Measurements from ENCODE around the gene WDR73.

The WDR73 gene

DNA sequence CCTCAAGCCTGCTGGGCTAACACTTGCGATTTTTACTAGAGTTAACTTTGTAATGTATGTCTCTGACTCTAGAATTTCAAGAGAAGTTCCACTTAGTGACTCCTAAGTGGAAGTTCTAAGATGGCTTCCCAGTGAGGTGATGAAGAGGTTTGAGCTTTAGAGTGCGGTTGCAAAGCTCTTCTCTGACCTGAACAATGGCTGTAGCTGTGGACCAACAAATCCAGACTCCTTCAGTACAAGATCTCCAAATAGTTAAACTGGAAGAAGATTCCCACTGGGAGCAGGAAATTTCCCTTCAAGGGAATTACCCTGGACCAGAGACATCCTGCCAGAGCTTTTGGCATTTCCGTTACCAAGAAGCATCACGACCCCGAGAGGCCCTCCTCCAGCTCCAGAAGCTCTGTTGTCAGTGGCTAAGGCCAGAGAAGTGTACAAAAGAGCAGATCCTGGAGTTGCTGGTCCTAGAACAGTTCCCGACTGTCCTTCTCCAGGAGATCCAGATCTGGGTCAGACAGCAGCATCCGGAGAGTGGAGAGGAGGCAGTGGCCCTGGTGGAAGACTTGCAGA lies 22.3 kb downstream of the WDR73 start:
- DNase-seq (ENCODE audit: low read depth) = no peak

GRCh38 chr15:84629033-84629432 lies 25.1 kb downstream of the WDR73 start:
- no peak for TF ChIP-seq CTCF (IDR thresholded peaks at IDR 0.05; ENCODE audit: control insufficient read depth, extremely low read depth, insufficient read depth)
- no peak overlapping the region for H3K4me3 ChIP-seq (ENCODE audit: low read depth, low read length)
- no peak for DNase-seq (ENCODE audit: low read depth)

More for the DNA sequence above, 22.3 kb downstream of the WDR73 start:
- TF ChIP-seq CTCF (IDR thresholded peaks at IDR 0.05; ENCODE audit: control insufficient read depth, extremely low read depth, insufficient read depth) = no peak
- peak overlapping the region; percentile 56 for H3K4me3 ChIP-seq (ENCODE audit: low read depth, low read length)

DNA sequence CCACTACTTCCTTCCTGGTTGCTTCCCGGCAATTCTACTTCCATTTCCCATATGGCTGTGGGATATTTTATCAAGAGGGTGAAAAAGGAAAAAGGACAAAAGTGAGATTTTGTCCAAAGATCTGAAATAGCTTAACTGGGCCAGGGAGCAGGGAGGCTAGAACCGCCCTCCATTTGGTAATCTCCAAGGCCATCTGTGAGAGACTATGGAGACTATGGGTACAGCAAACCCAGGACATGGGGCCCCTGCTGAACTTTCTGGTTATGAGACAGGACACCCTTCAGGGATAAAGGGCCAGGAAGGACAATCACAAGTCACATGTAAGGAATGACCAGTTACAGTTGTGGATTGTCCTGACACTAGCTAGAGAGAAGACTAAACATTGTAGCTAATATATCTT lies 29.0 kb downstream of the WDR73 start:
- no peak overlapping the region for H3K4me3 ChIP-seq (ENCODE audit: low read depth, low read length)
- DNase-seq (ENCODE audit: low read depth) = no peak
- TF ChIP-seq CTCF (IDR thresholded peaks at IDR 0.05; ENCODE audit: control insufficient read depth, extremely low read depth, insufficient read depth) = no peak

GRCh38 chr15:84624359-84624758 lies 29.7 kb downstream of the WDR73 start:
- no peak for DNase-seq (ENCODE audit: low read depth)
- H3K4me3 ChIP-seq (ENCODE audit: low read depth, low read length) = no peak overlapping the region
- TF ChIP-seq CTCF (IDR thresholded peaks at IDR 0.05; ENCODE audit: control insufficient read depth, extremely low read depth, insufficient read depth) = no peak

DNA sequence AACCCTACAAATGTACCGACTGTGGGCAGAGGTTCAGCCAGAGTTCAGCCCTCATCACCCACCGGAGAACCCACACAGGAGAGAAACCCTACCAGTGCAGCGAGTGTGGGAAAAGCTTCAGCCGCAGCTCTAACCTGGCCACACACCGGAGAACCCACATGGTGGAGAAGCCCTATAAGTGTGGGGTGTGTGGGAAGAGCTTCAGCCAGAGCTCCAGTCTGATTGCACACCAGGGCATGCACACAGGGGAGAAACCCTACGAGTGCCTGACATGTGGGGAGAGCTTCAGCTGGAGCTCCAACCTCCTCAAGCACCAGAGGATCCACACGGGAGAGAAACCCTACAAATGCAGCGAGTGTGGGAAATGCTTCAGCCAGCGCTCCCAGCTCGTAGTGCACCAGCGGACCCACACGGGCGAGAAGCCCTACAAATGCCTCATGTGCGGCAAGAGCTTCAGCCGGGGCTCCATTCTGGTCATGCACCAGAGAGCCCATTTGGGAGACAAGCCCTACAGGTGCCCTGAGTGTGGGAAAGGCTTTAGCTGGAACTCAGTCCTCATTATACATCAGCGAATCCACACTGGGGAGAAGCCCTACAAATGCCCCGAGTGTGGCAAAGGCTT lies 32.6 kb downstream of the WDR73 start:
- no peak overlapping the region for H3K4me3 ChIP-seq (ENCODE audit: low read depth, low read length)
- no peak for DNase-seq (ENCODE audit: low read depth)
- TF ChIP-seq CTCF (IDR thresholded peaks at IDR 0.05; ENCODE audit: control insufficient read depth, extremely low read depth, insufficient read depth) = no peak

- no peak overlapping the region for H3K4me3 ChIP-seq (ENCODE audit: low read depth, low read length)
- no peak for DNase-seq (ENCODE audit: low read depth)
- TF ChIP-seq CTCF (IDR thresholded peaks at IDR 0.05; ENCODE audit: control insufficient read depth, extremely low read depth, insufficient read depth) = no peak
Observed at GRCh38 chr15:84620626-84621025, 33.5 kb downstream of the WDR73 start.

DNA sequence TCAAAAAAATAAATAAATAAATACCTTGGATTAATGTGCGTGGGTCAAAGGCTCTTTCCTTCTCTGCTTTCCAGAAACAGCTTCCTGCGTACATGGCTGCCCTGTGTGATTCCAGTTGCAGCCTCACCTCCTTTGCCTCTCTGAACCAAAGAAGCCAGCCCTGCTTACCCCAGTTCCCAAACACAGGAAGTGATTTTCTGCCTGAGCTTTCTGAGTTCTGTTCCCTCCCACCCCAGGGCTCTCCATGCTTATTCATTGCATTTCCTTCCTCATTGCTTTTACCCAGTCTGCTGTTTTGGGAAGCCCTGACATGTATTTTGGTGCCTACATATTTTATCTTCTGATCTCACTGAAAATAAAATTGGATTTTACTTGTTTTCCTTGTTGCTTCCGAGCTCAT lies 37.8 kb downstream of the WDR73 start:
- no peak overlapping the region for H3K4me3 ChIP-seq (ENCODE audit: low read depth, low read length)
- TF ChIP-seq CTCF (IDR thresholded peaks at IDR 0.05; ENCODE audit: control insufficient read depth, extremely low read depth, insufficient read depth) = no peak
- no peak for DNase-seq (ENCODE audit: low read depth)
